ENCODE data around the gene ABLIM3.

Gene ABLIM3

DNA sequence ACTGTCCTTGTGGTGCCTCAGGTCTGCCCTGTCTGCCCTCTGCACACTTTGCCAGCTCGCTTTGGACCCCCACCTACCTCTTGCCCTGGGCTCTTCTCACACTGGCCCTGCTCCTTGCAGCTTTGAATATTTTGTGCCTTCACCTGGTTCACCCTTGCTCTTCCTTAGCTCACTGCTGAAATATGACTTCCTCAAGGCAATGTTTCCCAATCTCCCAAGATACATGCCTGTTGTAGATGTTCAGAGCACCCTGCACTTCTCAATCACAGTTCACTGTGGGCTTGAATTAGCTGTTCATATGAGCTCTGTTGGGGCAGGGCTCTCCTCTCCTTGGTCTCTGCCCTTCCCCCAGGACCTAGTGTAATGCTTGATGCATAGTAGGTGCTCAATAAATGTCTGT lies 138.4 kb downstream of the ABLIM3 start:
- no peak overlapping the region for H3K27ac ChIP-seq (ENCODE audit: low read length)
- no peak for DNase-seq
- no peaks in the 10 kb centered on the region for H4K20me1 ChIP-seq (ENCODE audit: insufficient read depth, low read length)
- no peak overlapping the region for H3K9ac ChIP-seq (ENCODE audit: low read length)
- no peaks in the 10 kb centered on the region for H3K9me3 ChIP-seq (replicated peaks; ENCODE audit: insufficient read depth, low read length)
- no peaks in the 10 kb centered on the region for H3K79me2 ChIP-seq (ENCODE audit: low read length)
- no peaks in the 10 kb centered on the region for H3F3A ChIP-seq (ENCODE audit: insufficient read depth, low read length)
- H3K4me1 ChIP-seq (ENCODE audit: low read length), result 0 out of 2 replicates have a peak, but pooled peaks cover 6% of the 10 kb centered on the region
- TF ChIP-seq EZH2phosphoT487 (IDR thresholded peaks at IDR 0.05; ENCODE audit: low read length), result no peak
- no peak for TF ChIP-seq CTCF (IDR thresholded peaks at IDR 0.05; ENCODE audit: low read length)
- TF ChIP-seq EZH2 (optimal IDR thresholded peaks at IDR 0.05; ENCODE audit: low read depth, low read length), result no peak
- no peaks in the 10 kb centered on the region for H3K36me3 ChIP-seq (replicated peaks; ENCODE audit: insufficient read depth, low read length)
- no peaks in the 10 kb centered on the region for H3K27me3 ChIP-seq (replicated peaks; ENCODE audit: insufficient read depth, low read length)
- H3K9me2 ChIP-seq (replicated peaks; ENCODE audit: insufficient read depth, low read length), result no peaks in the 10 kb centered on the region
- no peak overlapping the region for H2AFZ ChIP-seq (ENCODE audit: low read length)
- H3K4me2 ChIP-seq (ENCODE audit: low read depth, low read length), result no peak overlapping the region
- H3K4me3 ChIP-seq (ENCODE audit: low read length), result no peak overlapping the region

GRCh38 chr5:149280124-149280523 lies 138.8 kb downstream of the ABLIM3 start:
- no peak for DNase-seq
- H3K4me2 ChIP-seq (ENCODE audit: low read depth, low read length), result no peak overlapping the region
- H2AFZ ChIP-seq (ENCODE audit: low read length), result no peak overlapping the region
- H3K4me3 ChIP-seq (ENCODE audit: low read length), result no peak overlapping the region
- H3K27me3 ChIP-seq (replicated peaks; ENCODE audit: insufficient read depth, low read length), result no peaks in the 10 kb centered on the region
- no peaks in the 10 kb centered on the region for H3K79me2 ChIP-seq (ENCODE audit: low read length)
- H3K9me2 ChIP-seq (replicated peaks; ENCODE audit: insufficient read depth, low read length), result no peaks in the 10 kb centered on the region
- H3F3A ChIP-seq (ENCODE audit: insufficient read depth, low read length), result no peaks in the 10 kb centered on the region
- no peak overlapping the region for H3K27ac ChIP-seq (ENCODE audit: low read length)
- TF ChIP-seq EZH2 (optimal IDR thresholded peaks at IDR 0.05; ENCODE audit: low read depth, low read length) (no peak), EZH2phosphoT487 (IDR thresholded peaks at IDR 0.05; ENCODE audit: low read length) (no peak), CTCF (IDR thresholded peaks at IDR 0.05; ENCODE audit: low read length) (no peak)
- H3K9me3 ChIP-seq (replicated peaks; ENCODE audit: insufficient read depth, low read length), result no peaks in the 10 kb centered on the region
- H3K4me1 ChIP-seq (ENCODE audit: low read length), result 0 out of 2 replicates have a peak, but pooled peaks cover 6% of the 10 kb centered on the region
- no peak overlapping the region for H3K9ac ChIP-seq (ENCODE audit: low read length)
- H3K36me3 ChIP-seq (replicated peaks; ENCODE audit: insufficient read depth, low read length), result no peaks in the 10 kb centered on the region
- no peaks in the 10 kb centered on the region for H4K20me1 ChIP-seq (ENCODE audit: insufficient read depth, low read length)

- H3K9me2 ChIP-seq (replicated peaks; ENCODE audit: insufficient read depth, low read length), result no peaks in the 10 kb centered on the region
- no peak overlapping the region for H3K9ac ChIP-seq (ENCODE audit: low read length)
- H2AFZ ChIP-seq (ENCODE audit: low read length), result no peak overlapping the region
- no peaks in the 10 kb centered on the region for H3K9me3 ChIP-seq (replicated peaks; ENCODE audit: insufficient read depth, low read length)
- no peaks in the 10 kb centered on the region for H3K27me3 ChIP-seq (replicated peaks; ENCODE audit: insufficient read depth, low read length)
- no peaks in the 10 kb centered on the region for H3K36me3 ChIP-seq (replicated peaks; ENCODE audit: insufficient read depth, low read length)
- H4K20me1 ChIP-seq (ENCODE audit: insufficient read depth, low read length), result no peaks in the 10 kb centered on the region
- H3K4me2 ChIP-seq (ENCODE audit: low read depth, low read length), result no peak overlapping the region
- no peaks in the 10 kb centered on the region for H3F3A ChIP-seq (ENCODE audit: insufficient read depth, low read length)
- no peak for TF ChIP-seq EZH2phosphoT487 (IDR thresholded peaks at IDR 0.05; ENCODE audit: low read length)
- no peak for TF ChIP-seq CTCF (IDR thresholded peaks at IDR 0.05; ENCODE audit: low read length)
- no peak for TF ChIP-seq EZH2 (optimal IDR thresholded peaks at IDR 0.05; ENCODE audit: low read depth, low read length)
- 0 out of 2 replicates have a peak, but pooled peaks cover 6% of the 10 kb centered on the region for H3K4me1 ChIP-seq (ENCODE audit: low read length)
- no peak for DNase-seq
- no peaks in the 10 kb centered on the region for H3K79me2 ChIP-seq (ENCODE audit: low read length)
- no peak overlapping the region for H3K4me3 ChIP-seq (ENCODE audit: low read length)
- H3K27ac ChIP-seq (ENCODE audit: low read length), result no peak overlapping the region
These were observed 139.5 kb downstream of the ABLIM3 start for GRCh38 chr5:149280802-149281201.

Data from MM.1S (cell line).